Mucosa of descending colon (tissue), 3 donors: ENCODE measurements around the gene PROM1. TPM values are rescaled to one million over a fixed set of nuclear protein-coding genes. Genes with fewer than 3 reads are reported as not detected.

Source experiments
- ATAC-seq: fragments of 200-7000 bp; cut with Tn5 transposase; one replicate; pipeline ENCODE4 v1.9.1; 2020; ENCODE audit warnings: mild to moderate bottlenecking, moderate library complexity
- DNase-seq, 3 donors: peaks; one replicate each; pipeline ENCODE4 v3.0.0-alpha.2; 2020
- H3K36me3 ChIP-seq: fragments of 200-600 bp; one replicate; pipeline ENCODE4 v1.8.0; 2021; ENCODE audit warnings: low read depth, mild to moderate bottlenecking
- H3K4me1 ChIP-seq: fragments of 200-600 bp; one replicate; pipeline ENCODE4 v1.8.0; 2021; ENCODE audit warnings: low read depth, mild to moderate bottlenecking
- H3K4me3 ChIP-seq: fragments of 200-600 bp; one replicate; pipeline ENCODE4 v1.8.0; 2021; ENCODE audit warnings: mild to moderate bottlenecking
- H3K9me3 ChIP-seq: fragments of 200-600 bp; one replicate; pipeline ENCODE4 v1.8.0; 2021; ENCODE audit warnings: mild to moderate bottlenecking
- intact Hi-C, 2 donors: fragments of 100-400 bp; cut with DNase I in 1 of 2; cut with micrococcal nuclease in 1 of 2; formaldehyde crosslinking; loops; one replicate each; pipeline versions ENCODE4 v1.11.0 to v1.11.1; 2022; cut with DNase I, micrococcal nuclease
- total RNA-seq, 3 donors: library from RNA; stranded (reverse); fragmentation: NEBNext Ultra II Directional in 2 of 3; extraction: Animal tissue kit (Norgen Biotek cat#: 25700) in 2 of 3; gene quantifications; one replicate each; pipeline versions ENCODE4 v1.2.1 to v1.2.4, GENCODE V29; 2021 to 2023
- TF ChIP-seq, protein P1 (sequence below): fragments of 200-600 bp; IDR thresholded peaks from one replicate; pipeline ENCODE4 v1.8.0; 2022; ENCODE audit warnings: antibody characterized with exemption, mild to moderate bottlenecking
- donor health status: DM: no; HTN: no; CAD: no; lungs with moderate emphysema.
- donor health status: DM: no; HTN: no; CAD: no.
- donor health status: DM: no; HTN: yes; CAD: no.

The PROM1 gene
- total RNA-seq, 3 donors from 2014 or later, result 52.0 to 136 (median 69.6) TPM

DNA sequence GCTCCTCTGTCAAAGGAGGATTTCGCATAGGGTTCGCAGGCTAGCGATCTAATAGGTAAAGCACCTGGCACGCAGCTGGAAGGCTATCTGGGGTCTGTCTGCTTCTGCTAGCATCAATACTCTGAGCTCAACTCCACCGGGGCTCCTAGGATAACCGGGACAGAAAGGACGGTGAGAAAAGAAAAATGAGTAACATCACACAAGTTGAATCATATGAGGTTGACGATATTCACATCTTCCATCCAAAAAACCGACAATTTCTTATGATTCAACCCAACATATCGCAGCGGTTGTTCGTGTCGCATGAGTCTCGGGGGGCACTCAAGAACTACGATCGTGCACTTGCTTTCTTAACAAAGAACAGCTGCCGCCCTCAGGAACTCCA lies 1.8 kb downstream of the PROM1 start:
- Histone ChIP-seq H3K36me3 (no peaks in the 10 kb centered on the region), H3K9me3 (no peaks in the 10 kb centered on the region), H3K4me3 (no peak overlapping the region), H3K4me1 (peaks cover 13% of the 10 kb centered on the region)
- DNase-seq (no peak), ATAC-seq (no peak)
- TF ChIP-seq, protein P1, sequence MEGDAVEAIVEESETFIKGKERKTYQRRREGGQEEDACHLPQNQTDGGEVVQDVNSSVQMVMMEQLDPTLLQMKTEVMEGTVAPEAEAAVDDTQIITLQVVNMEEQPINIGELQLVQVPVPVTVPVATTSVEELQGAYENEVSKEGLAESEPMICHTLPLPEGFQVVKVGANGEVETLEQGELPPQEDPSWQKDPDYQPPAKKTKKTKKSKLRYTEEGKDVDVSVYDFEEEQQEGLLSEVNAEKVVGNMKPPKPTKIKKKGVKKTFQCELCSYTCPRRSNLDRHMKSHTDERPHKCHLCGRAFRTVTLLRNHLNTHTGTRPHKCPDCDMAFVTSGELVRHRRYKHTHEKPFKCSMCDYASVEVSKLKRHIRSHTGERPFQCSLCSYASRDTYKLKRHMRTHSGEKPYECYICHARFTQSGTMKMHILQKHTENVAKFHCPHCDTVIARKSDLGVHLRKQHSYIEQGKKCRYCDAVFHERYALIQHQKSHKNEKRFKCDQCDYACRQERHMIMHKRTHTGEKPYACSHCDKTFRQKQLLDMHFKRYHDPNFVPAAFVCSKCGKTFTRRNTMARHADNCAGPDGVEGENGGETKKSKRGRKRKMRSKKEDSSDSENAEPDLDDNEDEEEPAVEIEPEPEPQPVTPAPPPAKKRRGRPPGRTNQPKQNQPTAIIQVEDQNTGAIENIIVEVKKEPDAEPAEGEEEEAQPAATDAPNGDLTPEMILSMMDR, result no peak
- intact Hi-C loops, result no loop called here

DNA sequence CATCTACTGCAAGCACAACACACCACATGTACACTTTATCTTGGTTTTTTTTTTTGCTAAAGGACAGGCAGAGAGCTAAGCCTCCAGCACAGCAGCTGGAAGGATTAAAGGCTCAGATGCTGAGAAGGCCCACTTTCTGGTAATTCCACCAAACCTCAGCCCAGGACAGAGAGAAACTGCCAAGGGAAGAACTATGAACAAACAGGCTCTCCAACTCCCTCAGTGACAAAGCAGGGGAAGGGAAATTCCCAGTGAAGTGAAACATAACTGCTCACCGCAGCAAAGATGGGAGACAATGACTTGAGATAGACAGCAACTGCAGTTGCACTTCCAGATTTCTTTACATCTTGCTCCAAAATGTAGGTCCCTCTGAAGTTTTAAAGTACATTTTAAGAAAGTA lies 4.8 kb downstream of the PROM1 start:
- intact Hi-C loops, result no loop called here
- Histone ChIP-seq H3K4me1 (peaks cover 13% of the 10 kb centered on the region), H3K4me3 (no peak overlapping the region), H3K9me3 (no peaks in the 10 kb centered on the region), H3K36me3 (no peaks in the 10 kb centered on the region)
- ATAC-seq (no peak), DNase-seq (no peak)
- TF ChIP-seq, protein P1, result no peak

DNA sequence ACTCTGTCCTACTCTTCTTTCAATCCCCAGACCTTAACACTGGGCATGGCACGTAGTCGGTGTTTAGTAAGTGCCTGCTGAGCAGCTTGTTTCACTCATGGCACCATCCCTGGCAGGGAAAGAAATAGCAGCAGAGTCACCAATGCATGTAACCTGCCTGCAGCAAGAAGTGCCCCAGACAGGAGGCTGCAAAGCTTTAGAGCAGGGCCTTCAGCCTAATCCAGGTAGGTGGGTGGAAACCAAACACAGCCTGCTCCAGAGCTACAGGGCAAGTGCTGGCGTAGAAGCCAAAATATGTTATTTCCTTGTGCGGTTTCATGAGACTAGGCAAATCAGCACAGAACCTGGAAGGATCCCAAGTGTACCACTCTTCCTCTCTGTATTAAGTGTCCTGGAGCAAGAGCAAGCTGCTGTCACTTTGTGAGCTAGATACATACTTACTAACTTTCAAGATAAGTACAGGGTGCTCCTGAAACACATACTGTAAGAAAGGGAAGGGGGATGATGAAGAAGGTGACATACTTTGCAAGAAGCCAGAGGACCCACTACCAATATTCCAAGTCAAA lies 5.5 kb downstream of the PROM1 start:
- Histone ChIP-seq H3K4me3 (no peak overlapping the region), H3K36me3 (no peaks in the 10 kb centered on the region), H3K4me1 (peaks cover 10% of the 10 kb centered on the region), H3K9me3 (no peaks in the 10 kb centered on the region)
- ATAC-seq, result no peak
- TF ChIP-seq, protein P1, result no peak
- DNase-seq, result no peak
- intact Hi-C loops, result no loop called here

DNA sequence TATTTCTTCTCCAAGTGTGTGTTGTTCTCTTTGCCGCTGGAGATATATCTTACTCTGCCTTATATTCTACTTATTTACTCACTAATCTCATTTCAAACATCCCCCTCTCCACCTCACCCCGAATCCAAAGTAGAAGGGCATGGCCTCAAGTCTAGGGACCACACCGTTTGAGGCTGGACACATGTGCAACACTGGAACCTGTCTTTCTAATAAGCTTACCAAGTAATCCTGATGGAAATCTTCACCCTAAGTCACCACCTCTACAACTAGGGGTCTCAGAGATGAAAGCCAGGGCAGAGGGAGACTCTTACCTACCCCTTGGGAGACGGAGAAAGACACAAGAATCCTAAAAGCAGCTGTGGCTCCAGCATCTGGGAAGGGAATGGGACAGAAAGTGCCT lies 6.0 kb downstream of the PROM1 start:
- Histone ChIP-seq H3K36me3 (no peaks in the 10 kb centered on the region), H3K4me1 (peaks cover 8% of the 10 kb centered on the region), H3K9me3 (no peaks in the 10 kb centered on the region), H3K4me3 (no peak overlapping the region)
- DNase-seq (no peak), ATAC-seq (no peak)
- intact Hi-C loops, result no loop called here
- TF ChIP-seq, protein P1, result no peak

DNA sequence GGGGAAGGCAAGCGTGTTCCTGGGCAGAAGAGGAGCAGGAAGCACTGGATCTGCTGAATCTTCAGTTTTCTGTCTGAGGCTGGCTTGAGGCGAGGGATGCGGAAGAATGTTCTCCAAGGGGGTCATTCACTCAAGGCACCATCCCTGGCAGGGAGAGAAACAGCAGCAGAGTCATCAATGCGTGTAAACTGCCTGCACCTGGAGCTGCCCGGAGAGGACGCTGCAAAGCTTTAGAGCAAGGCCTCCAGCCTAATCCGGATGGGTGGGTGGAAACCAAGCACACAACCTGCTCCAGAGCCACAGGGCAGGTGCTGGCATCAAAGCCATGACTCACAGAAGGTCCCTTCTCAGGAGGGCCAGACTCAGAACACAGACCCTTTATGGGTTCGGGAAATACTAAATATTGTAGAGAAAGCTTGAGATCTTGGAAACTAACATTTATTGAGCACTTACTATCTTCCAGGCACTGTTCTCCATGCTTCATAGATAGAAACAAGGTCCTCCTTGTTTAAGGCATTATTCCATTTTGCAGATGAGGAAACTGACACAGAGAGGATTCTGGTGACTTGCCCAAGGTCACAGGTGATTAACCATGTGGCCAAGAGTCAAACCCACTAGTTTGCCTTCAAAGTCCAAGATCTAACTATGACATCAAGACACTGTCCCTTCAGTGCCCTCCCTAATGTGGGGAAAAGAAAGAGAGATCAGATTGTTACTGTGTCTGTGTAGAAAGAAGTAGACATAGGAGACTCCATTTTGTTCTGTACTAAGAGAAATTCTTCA lies 7.7 kb downstream of the PROM1 start:
- TF ChIP-seq, protein P1, result no peak
- DNase-seq (no peak), ATAC-seq (no peak)
- no peaks in the 10 kb centered on the region for H3K36me3 ChIP-seq
- no peaks in the 10 kb centered on the region for H3K9me3 ChIP-seq
- intact Hi-C loops, result no loop called here
- no peak overlapping the region for H3K4me3 ChIP-seq
- H3K4me1 ChIP-seq, result no peaks in the 10 kb centered on the region
